ENCODE measurements around the gene HIVEP2. TPM values are rescaled to one million over a fixed set of nuclear protein-coding genes. Genes with fewer than 3 reads are reported as not detected.

HIVEP2 gene
- total RNA-seq, 4 donors from 2014 or later, result 17.5 to 21.8 (median 20.6) TPM

- no peak for TF ChIP-seq CTCF (IDR thresholded peaks at IDR 0.05; ENCODE audit: low read depth)
Measured at GRCh38 chr6:142927904-142928303, 17.1 kb downstream of the HIVEP2 start.

- TF ChIP-seq CTCF (IDR thresholded peaks at IDR 0.05; ENCODE audit: low read depth), result no peak
Measured at GRCh38 chr6:142927271-142927580, 17.8 kb downstream of the HIVEP2 start.

- TF ChIP-seq CTCF (IDR thresholded peaks at IDR 0.05; ENCODE audit: low read depth), result no peak
Measured at GRCh38 chr6:142926494-142927270, 18.3 kb downstream of the HIVEP2 start.

GRCh38 chr6:142926177-142926493, 18.8 kb downstream of the HIVEP2 start:
- no peak for TF ChIP-seq CTCF (IDR thresholded peaks at IDR 0.05; ENCODE audit: low read depth)

GRCh38 chr6:142925575-142926110, 19.3 kb downstream of the HIVEP2 start:
- no peak for TF ChIP-seq CTCF (IDR thresholded peaks at IDR 0.05; ENCODE audit: low read depth)

GRCh38 chr6:142918339-142919042, 26.5 kb downstream of the HIVEP2 start:
- no peak for TF ChIP-seq CTCF (IDR thresholded peaks at IDR 0.05; ENCODE audit: low read depth)

- TF ChIP-seq CTCF (IDR thresholded peaks at IDR 0.05; ENCODE audit: low read depth), result no peak
Measured at GRCh38 chr6:142916881-142917280, 28.1 kb downstream of the HIVEP2 start.
